GM21367 (cell line): ENCODE data around the gene MUSK.

Source experiments
- ATAC-seq: cut with Tn5 transposase; IDR thresholded peaks from one replicate; pipeline ENCODE4 v1.9.1; 2021; ENCODE audit not compliant: unreplicated experiment

The MUSK gene

GRCh38 chr9:110850401-110851135 is 182.0 kb downstream of the MUSK start:
- ATAC-seq = no peak
